Activated CD4-positive, alpha-beta T cell treated with anti-CD3 and anti-CD28 coated beads, Interleukin-2, amount 50 U/mL, for 24 hours (primary cell): ENCODE results near the gene MOCS1.

Experiments used
- DNase-seq, 2 donors: peaks; one replicate each; pipeline ENCODE4 v3.0.0-alpha.2; 2020; ENCODE audit warnings: low read depth in 1 of 2, low spot score in 1 of 2

Gene MOCS1

GRCh38 chr6:39904946-39905639 lies 29.2 kb downstream of the MOCS1 start:
- DNase-seq = no peak

DNA sequence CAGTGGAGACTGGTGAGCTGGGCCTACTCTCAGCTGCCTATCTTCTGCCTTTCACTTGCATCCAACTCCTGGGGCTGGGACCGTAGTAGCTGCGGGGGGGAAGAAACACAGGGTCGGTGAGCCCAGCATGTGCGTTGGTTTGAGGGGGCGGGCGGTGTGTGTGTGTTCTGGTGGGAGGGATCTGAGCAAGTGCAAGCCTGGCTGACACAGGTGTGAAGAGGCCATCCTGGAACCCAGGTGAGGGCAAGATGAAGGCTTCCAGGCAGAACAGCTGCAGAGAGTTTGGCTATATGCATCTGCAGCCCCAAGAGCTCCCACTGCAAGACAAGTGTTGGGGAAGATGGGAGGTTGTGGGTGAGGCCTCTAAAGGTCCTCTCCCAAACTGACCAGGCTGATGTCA lies 30.6 kb downstream of the MOCS1 start:
- DNase-seq = no peak

DNA sequence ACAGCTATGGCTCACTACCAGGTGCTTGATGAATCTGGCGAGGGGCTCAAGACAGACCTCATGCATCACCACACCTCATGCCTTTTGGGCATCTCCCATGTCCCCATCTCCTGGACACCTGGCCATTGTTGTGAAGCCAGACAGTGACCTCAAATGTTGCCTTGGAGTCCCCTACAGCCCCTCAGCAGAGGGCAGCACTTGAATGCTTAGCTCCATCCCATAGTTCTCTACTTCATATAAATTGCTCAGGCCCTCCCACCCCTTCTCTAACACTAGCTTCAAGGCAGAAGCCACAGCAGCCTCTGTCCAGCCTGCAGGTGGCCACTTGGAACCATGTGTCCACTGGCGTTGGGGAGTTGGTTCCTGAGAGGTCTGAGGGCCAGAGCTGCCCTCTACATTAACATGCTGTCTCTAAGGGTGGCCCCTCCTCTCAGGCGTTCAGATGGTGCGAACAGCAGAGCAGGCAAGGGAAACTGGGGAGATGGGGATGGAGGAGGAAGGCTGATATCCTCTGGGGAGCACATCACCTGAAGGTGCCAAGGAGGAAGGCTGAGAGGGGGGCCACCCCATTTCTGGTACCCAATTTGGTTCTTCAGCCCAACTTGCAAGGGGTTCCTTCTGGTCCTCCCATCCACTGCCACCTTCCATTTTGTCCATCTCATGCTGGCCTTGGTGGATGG lies 31.3 kb downstream of the MOCS1 start:
- no peak for DNase-seq

- no peak for DNase-seq
Observed at GRCh38 chr6:39902136-39902535, 32.1 kb downstream of the MOCS1 start.

- no peak for DNase-seq
Observed at GRCh38 chr6:39901670-39902069, 32.6 kb downstream of the MOCS1 start.

GRCh38 chr6:39901116-39901655 lies 33.1 kb downstream of the MOCS1 start:
- no peak for DNase-seq

DNA sequence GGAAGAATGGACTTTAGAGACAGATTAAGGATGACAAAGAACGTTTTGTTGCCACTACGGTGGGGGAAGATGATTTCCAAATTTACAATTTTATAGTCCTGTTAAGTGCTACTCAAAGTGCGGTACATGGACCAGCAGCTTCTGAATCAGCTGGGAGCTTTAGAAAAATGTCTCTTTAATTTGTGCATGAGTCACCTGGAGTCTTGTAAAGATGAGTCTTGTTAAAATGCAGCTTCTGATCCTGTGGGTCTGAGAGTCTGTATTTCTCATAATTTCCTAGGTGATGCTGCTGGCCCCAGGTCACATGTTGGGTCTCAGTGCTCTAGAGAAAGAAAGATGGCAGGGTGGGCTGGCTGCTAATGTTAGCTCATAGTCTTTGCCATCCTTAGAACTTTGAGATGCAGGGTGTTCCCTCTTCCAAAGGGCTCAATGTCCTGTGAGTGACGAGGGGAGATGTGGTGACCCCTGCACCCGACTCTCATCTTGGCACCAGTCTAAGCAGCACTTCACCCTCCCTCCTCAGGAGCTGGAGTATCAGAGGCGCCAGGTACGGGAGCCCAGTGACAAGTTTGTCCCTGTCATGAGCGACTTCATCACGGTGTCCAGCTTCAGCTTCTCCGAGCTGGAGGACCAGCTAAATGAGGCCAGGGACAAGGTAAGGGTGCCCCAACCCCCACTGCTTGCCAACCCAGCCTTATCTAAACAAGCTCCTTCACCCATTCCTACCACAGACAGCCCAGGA lies 34.5 kb downstream of the MOCS1 start:
- DNase-seq = no peak

DNA sequence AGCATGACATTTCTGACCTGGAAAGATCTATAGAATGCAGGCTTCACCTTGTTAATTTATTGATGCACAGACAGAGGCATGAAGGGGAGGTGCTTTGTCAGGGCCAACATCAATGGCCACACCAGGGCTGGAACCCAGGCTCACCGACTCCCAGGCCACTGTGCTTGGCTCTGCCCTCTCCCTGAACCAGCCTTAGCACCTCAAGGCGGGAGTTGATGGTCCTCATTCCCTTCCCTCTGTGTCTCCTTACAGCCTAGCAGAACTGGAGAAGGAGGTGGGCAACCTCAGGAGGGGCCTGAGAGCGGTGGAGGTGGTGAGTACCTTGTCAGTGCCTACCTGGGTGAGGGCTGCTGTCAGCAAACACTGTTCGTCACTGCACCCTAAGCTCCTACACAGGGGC lies 35.6 kb downstream of the MOCS1 start:
- no peak for DNase-seq

- no peak for DNase-seq
Observed at GRCh38 chr6:39897698-39898097, 36.6 kb downstream of the MOCS1 start.

- no peak for DNase-seq
Observed at GRCh38 chr6:39896701-39897100, 37.6 kb downstream of the MOCS1 start.

- no peak for DNase-seq
Observed at GRCh38 chr6:39893286-39893685, 41.0 kb downstream of the MOCS1 start.

DNA sequence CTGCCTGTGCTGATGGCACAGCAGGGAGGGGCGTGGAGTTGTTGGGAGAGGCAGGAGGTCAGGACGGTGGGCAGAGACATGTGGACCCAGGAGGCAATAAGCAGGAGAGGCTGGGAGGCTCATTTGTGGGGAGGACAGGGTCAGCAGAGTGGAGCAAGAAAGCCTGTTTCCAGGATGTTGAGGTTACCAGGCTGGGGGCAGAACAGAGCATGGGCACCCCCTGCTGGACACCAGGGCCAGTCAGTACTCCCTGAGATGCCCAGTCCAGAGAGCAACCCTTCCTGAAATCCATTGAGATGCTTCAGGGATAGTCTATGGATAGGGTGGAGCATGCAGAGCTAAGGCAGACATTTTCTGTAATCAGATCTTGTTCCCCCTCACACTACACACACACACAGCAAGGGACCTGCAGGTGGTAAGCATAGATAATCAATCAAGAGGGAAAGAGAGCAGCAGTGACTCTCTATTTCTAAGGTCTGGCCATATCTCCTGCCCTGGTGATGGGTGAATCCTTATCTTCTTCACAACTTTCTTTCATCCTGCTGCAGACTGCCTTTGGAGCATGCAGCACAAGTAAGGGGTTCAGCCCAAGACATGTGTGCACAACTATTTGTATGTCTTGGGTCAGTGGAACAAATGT lies 41.7 kb downstream of the MOCS1 start:
- DNase-seq = no peak

GRCh38 chr6:39891976-39892375 lies 42.3 kb downstream of the MOCS1 start:
- DNase-seq = no peak

GRCh38 chr6:39891353-39891752 lies 42.9 kb downstream of the MOCS1 start:
- DNase-seq = no peak

- DNase-seq = no peak
Observed at GRCh38 chr6:39889229-39889628, 45.0 kb downstream of the MOCS1 start.

- no peak for DNase-seq
Observed at GRCh38 chr6:39887692-39888450, 46.4 kb downstream of the MOCS1 start.

DNA sequence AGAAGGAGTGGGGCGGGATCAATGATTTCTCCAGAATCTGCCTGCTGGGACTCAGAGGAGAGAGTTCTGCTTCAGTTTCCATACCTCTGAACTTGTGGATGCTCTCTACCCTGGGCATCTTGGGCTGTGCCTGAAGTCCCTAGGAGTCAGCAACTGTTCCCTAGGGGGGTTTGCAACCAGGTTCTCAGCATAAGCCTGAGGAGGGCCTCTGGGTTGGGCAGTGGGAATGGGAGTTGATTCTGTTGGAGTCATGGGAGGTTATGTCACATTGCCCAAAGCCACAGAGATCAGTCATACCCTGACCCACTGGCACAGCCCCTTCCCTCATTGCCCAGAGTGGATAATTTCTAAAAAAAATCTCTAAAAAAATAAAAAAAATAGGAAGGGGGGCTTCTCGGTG lies 47.4 kb downstream of the MOCS1 start:
- no peak for DNase-seq

- no peak for DNase-seq
Observed at GRCh38 chr6:39885691-39886090, 48.6 kb downstream of the MOCS1 start.

DNA sequence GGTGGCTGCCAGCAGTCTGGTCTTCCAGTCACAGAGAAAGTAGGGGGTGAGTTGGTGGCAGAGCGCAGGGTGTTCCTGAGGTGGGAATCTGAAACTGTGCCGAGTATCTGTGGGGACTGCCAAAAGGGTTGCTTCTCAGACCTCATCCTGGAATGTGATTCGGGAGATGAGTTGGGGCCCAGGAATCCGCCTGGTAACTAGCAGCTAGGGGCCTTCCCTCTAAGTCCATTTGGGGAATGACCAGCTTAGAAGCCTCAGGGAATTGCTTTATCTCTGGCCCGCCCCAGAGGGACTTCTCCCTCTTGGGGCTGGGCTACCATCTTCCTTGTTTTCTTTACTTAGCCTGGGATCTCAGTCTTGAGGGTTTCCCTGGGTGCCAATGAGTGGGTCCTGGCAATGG lies 49.6 kb downstream of the MOCS1 start:
- DNase-seq = no peak

- DNase-seq = no peak
Observed at GRCh38 chr6:39882531-39882899, 51.7 kb downstream of the MOCS1 start.
